SIG-M5 treated with dmso at 0.1 percent for 504 hours (cell line): ENCODE data around the gene PDIK1L.

ENCODE experiments used
- DNase-seq: peaks from one replicate; lab custom pipeline; 2025; ENCODE audit not compliant: unreplicated experiment; lab: John Stamatoyannopoulos, UW

PDIK1L gene

GRCh38 chr1:26121854-26122773 lies 10.5 kb downstream of the PDIK1L start:
- DNase-seq = no peak

- no peak for DNase-seq
These were observed 11.7 kb downstream of the PDIK1L start for GRCh38 chr1:26122988-26123973.

GRCh38 chr1:26124418-26125331 lies 13.1 kb downstream of the PDIK1L start:
- no peak for DNase-seq

GRCh38 chr1:26125382-26125781 lies 13.8 kb downstream of the PDIK1L start:
- DNase-seq = no peak

GRCh38 chr1:26125946-26126320 lies 14.3 kb downstream of the PDIK1L start:
- no peak for DNase-seq

GRCh38 chr1:26126321-26127084 lies 14.9 kb downstream of the PDIK1L start:
- peak; percentile 97 for DNase-seq

- DNase-seq = peak; percentile 29
These were observed 15.9 kb downstream of the PDIK1L start for GRCh38 chr1:26127235-26128163.

- DNase-seq = no peak
These were observed 18.2 kb downstream of the PDIK1L start for GRCh38 chr1:26129778-26130177.

GRCh38 chr1:26130695-26131094 lies 19.1 kb downstream of the PDIK1L start:
- no peak for DNase-seq

GRCh38 chr1:26132128-26132833 lies 20.7 kb downstream of the PDIK1L start:
- no peak for DNase-seq

GRCh38 chr1:26132834-26133167 lies 21.2 kb downstream of the PDIK1L start:
- no peak for DNase-seq

GRCh38 chr1:26134466-26134865 lies 22.8 kb downstream of the PDIK1L start:
- DNase-seq = no peak

- no peak for DNase-seq
These were observed 27.4 kb downstream of the PDIK1L start for GRCh38 chr1:26138974-26139558.

GRCh38 chr1:26142159-26142558 lies 30.5 kb downstream of the PDIK1L start:
- no peak for DNase-seq

- DNase-seq = peak; percentile 70
These were observed 33.7 kb downstream of the PDIK1L start for GRCh38 chr1:26145041-26145959.

- DNase-seq = no peak
These were observed 34.3 kb downstream of the PDIK1L start for GRCh38 chr1:26145960-26146294.

GRCh38 chr1:26148887-26149286 lies 37.3 kb downstream of the PDIK1L start:
- no peak for DNase-seq
